NCI-H774 (cell line): ENCODE results near the gene HIVEP3.

Source experiments
- DNase-seq: peaks from one replicate; lab custom pipeline; 2025; lab: John Stamatoyannopoulos, UW

The HIVEP3 gene

DNA sequence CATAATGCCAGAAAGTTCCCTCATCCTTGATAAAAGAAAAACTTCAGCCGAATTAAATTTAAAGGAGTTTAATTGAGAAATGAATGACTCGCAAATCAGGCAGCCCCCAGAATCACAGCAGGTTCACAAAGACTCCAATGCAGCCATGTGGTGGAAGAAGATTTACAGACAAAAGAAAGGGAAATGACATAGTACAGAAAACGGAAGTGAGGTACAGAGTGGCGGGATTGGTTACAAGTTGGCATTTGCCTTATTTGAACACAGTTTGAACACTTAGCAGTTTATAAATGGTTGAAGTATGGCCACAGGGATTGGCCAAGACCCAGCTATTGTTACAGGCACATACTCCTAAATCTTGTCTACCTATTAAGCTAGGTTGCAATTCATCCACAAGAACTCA lies 46.6 kb downstream of the HIVEP3 start:
- no peak for DNase-seq

DNA sequence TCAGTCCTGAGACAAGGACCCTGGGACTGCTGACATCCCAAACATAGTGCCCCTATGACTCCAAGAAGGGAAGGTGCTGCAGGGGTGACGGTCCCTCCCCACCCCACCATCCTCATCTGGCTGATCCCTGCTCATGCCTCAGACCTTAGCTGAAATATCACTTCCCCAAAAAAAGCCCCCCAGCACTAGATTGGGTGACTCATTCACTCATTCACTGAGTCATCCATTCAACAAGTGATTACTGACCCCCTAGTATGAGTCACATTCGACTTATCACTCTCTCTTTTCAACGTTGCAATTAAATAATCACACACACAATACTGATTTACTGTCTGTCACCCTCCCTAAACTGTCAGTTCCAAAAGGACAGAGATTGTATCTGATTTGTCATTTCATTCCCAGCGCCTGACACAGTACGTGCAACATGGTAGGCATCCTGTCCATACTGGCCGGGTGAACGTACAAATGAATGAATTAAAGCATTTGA lies 48.6 kb downstream of the HIVEP3 start:
- no peak for DNase-seq

DNA sequence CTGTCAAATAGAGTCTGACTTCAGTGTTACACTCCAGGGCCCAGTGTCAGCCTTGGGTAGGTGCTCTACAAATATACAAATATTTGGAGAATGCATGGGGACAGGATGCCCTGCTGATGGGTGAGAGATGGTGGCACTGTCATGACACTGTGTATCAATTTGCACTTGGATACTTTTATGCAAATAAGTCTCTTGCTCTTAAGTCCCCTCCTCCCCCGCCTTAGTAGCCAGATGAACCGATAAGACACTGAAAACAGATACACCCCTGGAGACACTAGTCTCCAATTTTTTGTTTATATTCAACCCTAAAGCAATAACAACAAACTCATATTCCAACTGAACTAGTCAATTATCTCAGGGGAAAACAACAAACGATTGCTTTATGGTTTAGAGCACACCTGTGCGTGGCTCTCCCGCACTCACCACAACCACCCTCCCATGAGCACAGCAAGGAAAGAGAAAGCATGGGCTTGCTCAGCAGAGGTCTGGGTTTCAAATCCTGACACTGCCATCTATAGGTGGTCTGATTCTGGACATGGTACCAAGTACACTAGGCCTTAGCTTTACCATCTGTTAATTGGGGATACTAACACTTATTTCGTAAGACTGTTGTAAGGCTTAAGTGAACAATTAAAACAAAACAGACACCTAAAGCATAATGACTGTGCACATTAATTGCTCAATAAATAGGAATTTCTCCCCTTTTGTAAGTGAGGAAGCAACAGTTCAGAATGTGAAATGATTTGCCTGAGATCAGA lies 50.3 kb downstream of the HIVEP3 start:
- no peak for DNase-seq

DNA sequence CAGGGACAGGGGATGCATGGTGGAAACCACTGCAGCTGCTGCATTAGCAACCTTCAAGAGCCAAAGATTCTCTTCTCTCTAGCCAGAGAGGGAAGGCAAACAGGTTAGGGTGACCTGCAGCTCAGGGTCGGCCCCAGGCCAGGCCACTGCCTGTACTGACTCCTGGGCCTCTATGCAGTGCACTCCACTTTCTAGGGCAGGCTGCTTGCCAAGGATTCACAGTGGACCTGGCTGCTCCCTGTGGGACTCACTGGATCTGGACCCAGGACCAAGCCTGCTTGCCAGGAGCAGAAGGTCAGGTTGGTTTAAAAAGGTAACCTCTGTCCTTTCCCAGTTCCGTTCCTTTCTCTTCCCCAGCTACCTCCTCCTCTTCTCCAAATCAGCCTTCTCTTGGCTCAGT lies 52.4 kb downstream of the HIVEP3 start:
- no peak for DNase-seq

DNA sequence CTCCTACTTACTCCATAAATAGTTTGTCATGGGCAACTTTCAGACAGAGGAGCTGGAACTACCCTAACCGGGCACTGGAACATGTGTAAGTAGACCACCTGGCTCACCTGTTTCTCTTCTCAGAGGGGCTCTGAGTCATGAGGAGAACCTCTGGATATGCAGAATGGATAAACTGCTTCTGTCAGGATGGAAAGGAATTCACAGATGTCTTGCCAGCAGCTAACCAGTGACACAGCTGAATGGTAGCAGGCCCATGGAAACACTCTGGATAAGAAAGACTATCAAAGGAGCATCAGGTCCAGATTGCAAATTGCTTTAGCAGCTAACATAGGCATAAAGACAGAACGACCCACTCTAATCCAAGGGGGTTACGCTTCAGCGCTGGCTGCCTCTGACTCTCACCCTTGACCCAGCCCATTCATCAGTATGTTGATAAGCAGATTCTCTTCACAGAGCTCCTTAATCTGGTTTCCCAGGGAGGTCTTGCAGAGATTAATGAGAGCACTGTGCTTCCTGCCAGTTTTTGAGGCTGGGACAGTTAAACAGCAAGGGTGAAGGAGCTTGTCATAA lies 54.2 kb downstream of the HIVEP3 start:
- no peak for DNase-seq

DNA sequence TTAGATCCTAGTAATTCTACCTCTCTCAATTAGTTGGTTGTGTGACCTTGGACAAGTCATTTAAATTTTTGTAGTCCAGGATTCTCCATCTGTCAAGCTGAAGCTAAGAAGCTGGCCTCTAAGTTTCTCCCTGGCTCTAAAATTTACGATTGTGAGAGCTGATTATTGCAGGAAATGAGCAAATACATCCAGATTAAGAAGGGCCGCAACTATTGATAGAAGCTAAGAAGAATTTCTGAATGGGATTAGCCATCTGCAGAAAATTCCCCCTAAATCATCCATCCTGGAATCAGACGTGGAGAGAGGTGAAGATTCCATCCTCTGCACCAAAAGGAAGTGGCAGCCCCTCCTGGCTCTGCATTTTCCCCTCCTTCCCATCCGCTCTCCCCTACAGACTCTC lies 55.0 kb downstream of the HIVEP3 start:
- DNase-seq: no peak

DNA sequence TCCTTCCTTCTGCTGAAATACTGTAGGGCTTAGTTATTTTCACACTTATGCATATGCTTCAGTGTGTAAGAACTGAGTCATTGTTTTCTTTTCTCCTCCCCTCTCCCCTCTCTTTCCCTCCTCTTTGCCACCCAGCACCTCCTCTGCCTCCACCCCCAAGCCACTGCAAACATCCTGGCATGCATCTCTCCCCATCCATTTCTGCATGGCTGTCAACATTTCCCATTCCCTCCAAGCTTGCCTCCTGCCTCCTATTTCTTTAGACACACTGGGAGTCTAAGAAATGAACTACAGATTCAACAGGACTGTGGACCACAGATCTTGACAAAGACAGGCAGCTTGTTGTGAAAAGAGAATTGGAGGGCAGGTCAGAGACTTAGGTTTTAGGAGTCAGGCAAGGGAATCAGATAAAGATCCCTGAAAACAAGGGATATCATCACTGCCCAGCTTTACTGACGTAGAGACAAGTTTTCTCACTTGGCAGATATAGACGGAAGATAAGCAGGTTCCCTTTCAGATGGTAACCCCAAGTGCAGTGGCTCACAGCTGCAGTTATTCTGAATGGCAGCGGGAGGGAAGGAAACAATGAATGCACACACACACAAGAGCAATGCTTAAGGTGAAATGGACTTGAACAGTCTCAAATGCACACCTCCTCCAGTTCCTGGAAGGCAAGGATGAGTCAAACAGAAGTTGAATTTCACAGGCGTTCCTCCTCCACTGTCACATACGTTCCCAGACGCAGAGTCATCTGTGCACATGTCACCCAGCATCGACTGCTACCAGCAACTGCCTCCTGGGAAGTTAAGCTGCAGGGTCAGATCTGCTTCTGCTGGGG lies 56.1 kb downstream of the HIVEP3 start:
- DNase-seq: no peak

DNA sequence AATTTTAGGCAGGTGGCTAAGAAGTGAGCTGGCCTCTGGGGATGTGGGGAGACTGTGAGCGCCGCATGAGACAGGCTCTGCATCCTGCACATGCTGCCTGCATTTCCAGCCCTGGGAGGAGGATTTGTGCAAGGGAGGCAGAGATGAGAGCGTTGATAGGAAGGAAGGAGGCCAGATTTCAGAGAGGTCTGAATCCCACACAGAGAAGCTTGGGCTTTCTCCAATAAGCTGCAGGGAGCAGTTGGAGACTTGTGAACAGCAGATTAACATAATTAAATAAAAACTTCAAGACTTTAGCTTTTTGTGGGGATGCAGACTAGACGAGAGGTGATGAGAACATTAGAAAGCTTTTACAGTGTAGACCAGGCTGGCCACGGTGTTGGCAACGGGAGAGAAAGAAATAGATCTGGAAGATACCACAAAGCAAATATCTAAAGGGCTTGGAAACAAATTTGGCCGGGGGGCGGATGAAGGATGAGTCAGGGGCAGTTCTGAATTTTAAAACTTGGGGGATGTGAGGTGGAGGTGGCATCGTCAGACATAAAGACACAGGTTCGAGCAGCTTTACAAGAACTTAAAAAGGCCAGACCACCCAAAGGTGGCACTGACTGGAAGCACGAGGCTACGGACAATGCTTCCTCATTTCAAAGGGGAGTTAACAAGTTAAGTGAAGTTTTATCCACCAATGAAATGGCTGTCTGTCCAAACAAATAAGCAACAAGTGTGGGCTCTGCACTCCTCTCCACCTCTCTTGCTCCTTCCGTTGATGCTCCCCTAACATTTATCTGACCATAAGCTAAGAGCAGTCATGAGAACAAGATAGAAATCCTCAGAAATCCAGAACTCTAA lies 57.0 kb downstream of the HIVEP3 start:
- no peak for DNase-seq

DNA sequence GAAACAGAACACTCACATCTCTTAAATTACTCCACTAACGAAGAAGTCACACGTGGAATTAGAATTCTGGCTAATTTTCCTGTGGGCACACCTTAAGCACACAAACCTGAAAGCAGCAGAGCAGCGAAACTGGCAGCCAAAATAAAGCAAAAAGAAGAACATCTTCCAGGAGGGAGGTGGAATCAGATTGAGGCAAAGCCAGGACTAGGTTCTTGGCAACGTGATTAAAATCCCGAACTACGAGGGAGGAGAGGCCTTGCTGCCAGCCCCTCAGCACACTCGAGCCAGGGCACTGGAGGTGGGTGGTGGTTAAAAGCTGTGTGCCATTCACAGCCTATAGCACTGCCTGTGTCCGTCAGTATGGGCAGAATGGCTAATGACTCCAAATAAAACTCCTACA lies 58.0 kb downstream of the HIVEP3 start:
- no peak for DNase-seq

DNA sequence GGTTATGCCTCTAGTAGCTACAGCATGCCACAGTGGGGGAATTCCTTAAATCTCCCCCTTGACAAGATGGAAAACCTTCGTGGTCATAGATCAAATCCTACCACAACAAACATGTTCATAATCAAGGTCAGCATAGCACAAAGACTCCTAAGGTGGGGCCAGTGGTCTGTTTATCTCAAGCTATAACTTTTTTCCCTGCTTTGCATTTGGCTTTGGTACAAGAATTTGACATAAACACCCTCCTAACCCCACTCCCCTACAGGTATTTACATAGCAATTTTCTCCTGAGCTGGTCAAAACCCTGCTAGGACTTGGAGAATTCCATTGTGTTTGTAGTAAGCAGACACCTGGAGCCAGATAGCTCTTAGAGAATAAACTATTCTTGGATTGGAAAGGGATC lies 58.5 kb downstream of the HIVEP3 start:
- no peak for DNase-seq

DNA sequence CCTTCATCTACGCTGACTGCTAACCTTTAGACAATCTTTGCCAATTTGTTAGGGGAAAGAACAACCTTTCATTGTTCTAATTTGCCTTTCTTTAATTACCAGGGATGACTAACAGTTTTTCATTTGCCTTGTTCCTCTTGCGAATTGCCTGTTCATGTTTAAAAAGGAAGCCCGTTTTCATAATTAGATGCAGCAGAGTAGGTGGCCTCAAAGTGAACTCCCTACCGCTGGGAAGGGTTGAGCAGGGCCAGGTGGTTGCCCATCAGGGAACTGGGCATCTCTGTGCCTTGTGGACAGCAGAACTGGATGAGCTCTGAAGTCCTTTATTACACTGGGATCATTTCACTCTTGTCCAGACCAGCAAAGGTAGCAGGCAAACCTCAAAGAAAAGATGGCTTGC lies 59.0 kb downstream of the HIVEP3 start:
- DNase-seq: no peak

DNA sequence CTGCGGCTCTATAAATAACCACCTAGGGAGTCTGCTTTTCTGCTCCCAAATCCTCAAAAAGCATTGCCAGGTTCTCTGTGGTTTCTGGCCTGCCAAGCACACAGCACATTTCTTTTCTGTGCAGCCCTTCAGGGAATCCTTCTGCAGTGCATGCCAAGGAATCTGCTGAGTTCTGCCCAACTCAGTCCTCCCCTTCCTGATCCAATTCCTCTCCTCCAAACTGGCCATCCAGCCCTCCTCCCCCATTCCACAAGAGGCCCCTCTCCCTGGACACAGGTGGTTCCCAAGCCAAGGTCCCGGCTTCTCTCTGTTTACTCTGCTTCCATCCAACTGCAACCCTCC lies 61.8 kb downstream of the HIVEP3 start:
- no peak for DNase-seq

DNA sequence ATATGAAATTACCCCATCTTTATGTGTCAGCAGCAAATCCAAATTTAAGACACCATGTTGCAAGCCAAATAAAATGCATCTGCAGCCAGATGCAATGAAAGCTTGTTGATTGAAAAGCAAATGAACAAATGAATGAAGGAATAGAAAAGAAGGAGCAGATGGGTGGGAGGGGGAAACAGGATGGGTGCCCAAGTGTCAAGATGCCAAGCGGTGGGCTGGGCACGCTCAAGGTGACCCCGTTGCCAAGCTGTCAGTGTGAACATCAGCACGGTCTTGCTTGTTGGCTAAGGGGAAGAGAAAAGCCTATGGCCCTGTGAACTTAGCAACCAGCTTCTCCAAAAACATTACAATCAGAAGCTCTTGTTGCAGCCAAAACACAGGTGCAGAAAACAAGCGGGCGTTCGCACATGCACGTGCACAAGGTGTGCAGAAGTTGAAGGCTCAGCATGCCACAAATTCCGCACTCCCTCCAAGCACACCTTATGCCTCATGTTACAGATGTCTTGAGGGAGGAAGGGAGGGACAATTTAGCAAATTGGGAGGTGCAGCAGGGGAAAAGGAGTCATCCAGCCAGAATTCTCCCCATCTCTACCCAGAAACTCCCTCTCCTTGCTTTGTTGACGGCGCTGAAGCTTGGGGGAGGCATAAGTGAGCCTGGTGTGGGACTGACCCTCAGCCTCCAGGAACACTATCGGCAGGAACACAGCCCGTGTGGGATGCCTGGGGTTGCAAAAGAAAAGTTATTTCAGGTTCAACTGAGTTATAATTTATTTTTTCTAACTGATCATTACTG lies 62.4 kb downstream of the HIVEP3 start:
- no peak for DNase-seq

DNA sequence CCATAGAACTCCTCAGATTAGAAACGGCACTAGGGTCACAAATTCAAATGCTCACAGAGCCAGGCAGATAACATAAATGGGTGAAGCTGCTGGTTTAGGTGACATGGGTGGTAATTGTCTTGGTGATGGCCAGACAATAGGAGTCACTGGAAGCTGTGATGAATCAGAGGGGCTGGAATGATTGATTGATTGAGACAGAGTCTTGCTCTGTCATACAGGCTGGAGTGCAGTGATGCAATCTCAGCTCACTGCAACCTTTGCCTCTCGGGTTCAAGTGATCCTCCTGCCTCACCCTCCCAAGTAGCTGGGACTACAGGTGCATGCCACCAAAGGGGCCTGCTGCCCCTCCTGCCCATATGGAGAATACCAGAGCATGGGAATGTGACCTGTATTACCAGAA lies 63.0 kb downstream of the HIVEP3 start:
- DNase-seq: no peak

DNA sequence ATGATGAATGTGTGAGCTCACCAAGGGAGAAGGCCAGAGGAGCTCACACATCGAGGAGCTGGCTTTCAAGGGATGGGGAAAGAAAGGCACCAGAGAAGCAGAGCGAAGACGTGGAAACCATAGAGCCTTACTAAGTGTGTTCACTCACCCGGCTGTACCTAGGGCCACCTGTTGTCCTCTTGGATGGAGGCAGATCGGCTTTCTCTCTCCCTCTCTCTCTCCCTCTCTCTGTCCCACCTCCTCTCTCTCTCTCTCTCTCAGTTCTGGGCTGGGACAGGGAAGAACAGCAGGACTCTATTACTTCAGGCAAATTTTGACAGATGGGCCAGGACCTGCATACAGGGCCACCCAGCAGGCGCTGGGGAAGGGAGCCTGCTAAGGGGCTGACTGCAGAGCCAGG lies 64.8 kb downstream of the HIVEP3 start:
- no peak for DNase-seq

DNA sequence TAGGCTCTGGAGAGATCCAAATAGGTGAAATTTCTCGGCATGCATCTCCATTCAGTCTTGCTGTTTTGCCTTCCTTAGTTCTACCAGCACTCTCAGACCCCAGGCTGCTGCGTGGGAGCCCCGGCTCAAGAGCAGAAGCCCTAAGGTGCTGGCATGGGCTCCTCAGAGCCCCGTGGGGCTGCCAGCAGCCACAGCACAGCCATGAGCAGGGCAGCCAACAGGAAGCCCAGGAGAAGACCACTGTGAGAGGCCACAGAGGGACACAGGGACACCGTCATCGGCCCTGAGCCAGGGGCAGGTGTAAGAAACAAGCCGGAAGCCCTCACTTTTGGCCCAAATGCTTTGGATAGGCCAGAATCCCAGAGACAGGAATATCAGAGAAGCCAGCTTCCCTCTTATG lies 66.6 kb downstream of the HIVEP3 start:
- no peak for DNase-seq

DNA sequence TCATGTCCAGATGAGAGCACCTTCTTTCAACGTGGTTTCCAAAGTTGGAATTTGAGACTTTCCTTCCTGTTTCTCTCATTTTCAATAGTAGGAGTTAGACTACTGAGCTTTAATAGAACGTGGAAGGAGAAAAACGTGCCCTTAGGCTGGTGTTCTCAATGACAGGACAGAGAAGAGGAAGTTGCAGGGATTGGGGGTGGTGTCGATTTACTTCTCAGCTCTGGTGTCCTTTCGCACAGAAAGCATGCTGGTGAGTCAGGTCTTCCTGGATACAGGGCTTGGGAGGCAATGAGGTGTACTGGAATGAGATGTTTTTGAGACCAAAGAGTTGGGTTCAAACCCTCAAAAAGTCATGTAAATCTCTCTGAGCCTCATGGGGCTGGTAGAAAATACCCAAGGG lies 67.1 kb downstream of the HIVEP3 start:
- DNase-seq: no peak

DNA sequence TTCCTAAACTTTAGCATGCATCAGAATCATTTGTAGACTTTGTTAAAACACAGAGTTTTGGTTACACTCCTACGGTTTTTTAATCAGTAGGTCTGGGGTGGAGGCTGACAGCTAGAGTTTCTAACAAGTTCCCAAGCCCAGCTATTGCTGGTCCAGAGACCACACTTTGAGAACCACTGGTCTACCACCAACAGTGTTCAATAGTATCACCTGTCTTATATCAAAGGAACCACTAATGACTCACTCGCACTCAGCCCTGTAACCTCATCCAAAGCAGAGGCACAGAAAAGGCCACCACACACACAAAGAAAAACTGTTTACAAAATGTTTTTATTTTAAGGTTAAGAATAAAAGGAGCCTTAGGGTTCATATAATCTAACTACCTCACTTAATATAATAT lies 68.7 kb downstream of the HIVEP3 start:
- no peak for DNase-seq

DNA sequence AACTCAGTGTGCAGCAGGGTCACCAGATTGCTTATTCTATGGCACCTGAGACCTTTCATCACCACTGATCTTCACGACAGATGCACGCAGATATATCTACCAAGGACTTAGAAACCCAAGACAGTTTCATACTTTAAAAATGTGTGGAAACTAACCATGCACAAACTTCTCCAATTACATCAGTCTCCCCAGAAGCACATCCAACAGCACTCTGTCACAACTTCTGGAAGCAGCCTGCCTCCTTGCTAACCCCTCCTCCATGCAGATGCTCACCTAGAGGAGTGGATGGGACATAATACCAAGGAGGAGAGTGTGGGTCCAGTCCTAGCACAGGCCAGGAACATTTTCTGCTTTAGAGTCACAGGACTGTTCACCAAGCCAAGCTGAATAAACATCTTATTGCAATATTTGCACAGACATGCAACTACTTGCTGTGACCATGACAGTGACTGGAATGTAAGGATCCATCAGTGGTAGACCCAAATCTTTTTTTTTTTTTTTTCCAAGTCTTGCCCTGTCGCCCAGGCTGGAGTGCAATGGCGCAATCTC lies 69.4 kb downstream of the HIVEP3 start:
- no peak for DNase-seq

DNA sequence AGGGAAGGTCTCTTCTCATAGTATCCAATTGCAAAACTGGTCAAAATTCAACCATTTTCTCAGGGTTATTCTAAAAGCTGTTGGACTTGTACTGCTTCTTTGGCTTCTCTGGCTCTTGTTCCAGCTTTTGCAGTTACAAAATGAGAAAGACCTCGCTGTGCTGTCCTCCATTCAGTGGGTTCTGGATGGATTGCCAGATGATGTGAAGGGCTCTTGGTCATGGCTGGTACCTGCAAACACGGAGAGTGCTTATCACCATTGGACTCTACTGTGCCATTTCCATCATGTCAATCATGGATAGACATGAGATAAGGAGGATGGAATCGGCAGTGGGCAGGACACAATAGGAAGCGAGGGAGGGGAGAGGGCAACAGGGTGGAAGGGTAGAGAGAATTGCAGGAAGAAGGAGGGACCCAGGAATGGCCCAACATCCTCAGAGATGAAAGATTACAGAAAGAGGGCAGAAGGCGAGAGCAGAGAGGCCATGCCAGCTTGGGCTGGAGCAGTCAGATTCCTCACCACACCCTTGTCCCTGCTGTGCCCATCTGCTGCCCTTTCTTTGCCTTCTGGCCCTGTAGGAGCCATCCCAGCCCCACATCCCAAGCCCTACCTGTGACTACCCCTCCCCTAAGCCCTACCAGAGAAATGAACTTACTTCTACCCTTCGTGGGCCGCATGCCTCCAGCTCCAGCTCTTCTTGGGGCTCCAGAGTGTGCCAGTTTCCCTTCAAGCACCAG lies 70.3 kb downstream of the HIVEP3 start:
- DNase-seq: no peak
